ENCODE measurements around the gene ILRUN.
"Not testable (repeated sequence)": the region's sequence is repeated elsewhere in the genome, so short reads cannot be mapped to it uniquely, and the experiment has no call there.

ILRUN gene

DNA sequence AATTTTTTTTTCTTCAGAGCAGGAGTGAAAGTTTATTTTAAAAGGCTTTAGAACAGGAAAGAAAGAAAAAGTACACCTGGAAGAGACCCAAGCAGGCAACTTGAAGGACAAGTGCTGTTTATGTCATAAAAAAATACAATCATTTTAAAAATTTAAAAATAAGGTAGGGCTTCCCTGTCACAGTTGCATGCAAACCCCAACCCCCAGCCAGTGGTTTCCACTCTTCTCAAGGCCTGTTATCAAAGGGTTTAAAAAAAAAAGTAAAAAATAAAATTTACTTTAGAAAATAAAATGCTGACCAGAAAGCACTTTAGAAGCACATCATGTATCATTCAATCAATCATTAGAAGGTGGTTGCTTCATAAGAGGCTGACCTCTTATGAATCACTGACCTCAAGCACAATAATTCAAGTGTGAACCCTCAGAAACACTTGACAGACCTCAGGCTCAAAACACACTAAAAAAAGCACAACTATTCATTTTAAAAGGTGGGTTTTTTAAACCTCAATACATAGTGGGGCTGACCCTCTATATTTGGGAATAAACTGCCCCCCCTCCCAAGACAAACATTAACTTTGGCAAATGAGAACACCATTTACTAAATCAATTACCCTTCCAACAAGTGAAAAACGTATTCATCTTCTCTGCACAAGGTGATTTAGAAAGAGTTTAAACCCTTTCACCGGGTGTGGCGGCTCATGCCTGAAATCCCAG, 15.6 kb downstream of the ILRUN start:
- no peak overlapping the region for H3K4me3 ChIP-seq (ENCODE audit: low read depth, low read length)
- TF ChIP-seq, protein P1, sequence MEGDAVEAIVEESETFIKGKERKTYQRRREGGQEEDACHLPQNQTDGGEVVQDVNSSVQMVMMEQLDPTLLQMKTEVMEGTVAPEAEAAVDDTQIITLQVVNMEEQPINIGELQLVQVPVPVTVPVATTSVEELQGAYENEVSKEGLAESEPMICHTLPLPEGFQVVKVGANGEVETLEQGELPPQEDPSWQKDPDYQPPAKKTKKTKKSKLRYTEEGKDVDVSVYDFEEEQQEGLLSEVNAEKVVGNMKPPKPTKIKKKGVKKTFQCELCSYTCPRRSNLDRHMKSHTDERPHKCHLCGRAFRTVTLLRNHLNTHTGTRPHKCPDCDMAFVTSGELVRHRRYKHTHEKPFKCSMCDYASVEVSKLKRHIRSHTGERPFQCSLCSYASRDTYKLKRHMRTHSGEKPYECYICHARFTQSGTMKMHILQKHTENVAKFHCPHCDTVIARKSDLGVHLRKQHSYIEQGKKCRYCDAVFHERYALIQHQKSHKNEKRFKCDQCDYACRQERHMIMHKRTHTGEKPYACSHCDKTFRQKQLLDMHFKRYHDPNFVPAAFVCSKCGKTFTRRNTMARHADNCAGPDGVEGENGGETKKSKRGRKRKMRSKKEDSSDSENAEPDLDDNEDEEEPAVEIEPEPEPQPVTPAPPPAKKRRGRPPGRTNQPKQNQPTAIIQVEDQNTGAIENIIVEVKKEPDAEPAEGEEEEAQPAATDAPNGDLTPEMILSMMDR (IDR thresholded peaks at IDR 0.05; ENCODE audit: borderline replicate concordance, insufficient read depth, low read depth, low read length) = no peak

DNA sequence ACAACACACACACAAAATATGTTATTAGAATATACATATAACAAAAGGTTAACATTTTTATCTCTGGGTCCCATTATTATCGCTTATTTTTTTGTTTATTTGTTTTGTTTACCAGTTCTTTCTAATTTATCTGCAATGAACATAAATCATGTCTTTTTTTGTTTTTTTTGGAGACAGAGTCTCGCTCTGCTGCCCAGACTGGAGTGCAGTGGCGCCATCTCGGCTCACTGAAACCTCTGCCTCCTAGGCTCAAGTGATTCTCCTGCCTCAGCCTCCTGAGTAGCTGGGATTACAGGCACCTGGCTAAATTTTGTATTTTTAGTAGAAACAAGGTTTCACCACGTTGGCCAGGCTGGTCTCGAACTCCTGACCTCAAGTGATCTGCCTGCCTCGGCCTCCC, 16.3 kb downstream of the ILRUN start:
- not testable (repeated sequence) for H3K4me3 ChIP-seq (ENCODE audit: low read depth, low read length)

DNA sequence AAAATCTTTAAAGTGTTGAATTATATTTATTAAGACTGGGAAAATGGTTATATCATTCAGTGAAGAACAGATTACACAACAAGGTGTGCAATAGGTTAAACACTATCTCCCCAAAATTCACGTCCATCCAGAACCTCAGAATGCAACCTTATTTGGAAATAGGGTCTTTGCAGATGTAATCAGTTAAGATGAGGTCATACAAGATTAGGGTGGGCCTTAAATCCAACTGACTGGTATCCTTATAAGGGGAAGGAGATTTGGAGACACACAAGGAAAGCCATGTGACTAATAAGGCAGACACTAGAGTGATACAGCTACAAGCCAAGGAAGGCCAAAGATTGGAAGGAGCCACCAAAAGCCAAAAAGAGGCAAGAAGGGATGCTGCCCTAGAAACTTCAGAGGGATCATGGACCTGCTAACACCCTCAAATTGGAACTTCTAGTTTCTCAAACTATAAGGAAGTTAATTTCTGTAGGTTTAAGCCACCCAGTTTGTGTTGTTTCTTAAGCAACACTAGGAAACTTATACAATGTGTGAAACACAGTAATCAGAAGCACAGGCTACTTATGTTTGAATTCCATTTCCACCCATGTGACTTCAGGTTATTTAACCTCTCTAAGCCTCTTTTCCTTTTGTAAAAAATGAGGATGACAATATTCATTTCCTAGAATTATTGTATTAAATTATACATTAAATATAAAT, 16.9 kb downstream of the ILRUN start:
- TF ChIP-seq, protein P1 (IDR thresholded peaks at IDR 0.05; ENCODE audit: borderline replicate concordance, insufficient read depth, low read depth, low read length) = no peak

DNA sequence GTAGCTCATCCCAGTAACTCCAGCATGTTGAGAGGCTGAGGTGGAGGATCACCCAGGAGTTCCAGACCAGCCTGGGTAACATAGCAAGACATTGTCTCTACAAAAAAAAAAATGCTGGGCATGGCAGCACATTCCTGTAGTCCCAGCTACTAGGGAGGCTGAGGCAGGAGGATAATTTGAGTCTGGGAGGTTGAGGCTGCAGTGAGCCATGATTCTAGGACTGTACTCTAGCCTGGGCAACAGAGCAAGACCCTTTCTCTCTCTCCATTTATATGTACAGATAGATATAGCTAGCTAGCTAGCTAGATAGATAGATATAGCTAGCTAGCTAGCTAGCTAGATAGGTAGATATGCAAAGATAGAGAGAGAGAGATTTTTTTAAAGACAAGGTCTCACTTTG, 20.4 kb downstream of the ILRUN start:
- no peak overlapping the region for H3K4me3 ChIP-seq (ENCODE audit: low read depth, low read length)
- TF ChIP-seq, protein P1 (IDR thresholded peaks at IDR 0.05; ENCODE audit: borderline replicate concordance, insufficient read depth, low read depth, low read length) = no peak

More for the DNA sequence above, 16.9 kb downstream of the ILRUN start:
- no peak overlapping the region for H3K4me3 ChIP-seq (ENCODE audit: low read depth, low read length)

DNA sequence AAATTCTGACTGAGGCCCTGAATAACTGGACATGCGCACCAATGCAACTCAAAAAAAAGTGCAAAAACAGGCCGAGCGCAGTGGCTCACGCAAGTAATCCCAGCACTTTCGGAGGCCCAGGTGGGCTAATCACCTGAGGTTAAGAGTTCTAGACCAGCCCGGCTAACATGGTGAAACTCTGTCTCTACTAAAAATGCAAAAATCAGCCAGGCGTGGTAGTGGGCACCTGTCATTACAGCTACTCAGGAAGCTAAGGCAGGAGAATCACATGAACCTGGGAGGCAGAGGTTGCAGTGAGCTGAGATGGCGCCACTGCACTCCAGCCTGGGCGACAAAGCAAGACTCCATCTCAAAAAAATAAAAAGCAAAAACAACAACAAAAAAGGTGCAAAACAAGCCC, 21.6 kb downstream of the ILRUN start:
- not testable (repeated sequence) for H3K4me3 ChIP-seq (ENCODE audit: low read depth, low read length)

DNA sequence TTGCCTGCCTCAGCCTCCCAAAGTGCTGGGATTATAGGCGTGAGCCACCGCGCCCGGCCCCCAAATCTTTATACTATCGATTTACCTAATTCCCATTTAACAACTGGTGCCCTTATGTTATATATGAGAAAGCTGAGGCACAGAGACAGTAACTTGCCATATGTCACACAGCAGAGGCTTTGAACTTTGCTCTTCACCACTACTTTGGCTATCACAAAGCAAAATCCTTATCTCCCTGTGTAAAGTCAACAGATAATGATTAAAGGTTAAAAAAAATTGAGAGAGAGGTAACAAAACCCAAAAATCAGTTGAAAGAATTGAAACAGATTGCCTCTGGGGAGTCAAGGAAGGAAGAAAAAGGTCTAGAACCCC, 22.3 kb downstream of the ILRUN start:
- no peak overlapping the region for H3K4me3 ChIP-seq (ENCODE audit: low read depth, low read length)
- TF ChIP-seq, protein P1 (IDR thresholded peaks at IDR 0.05; ENCODE audit: borderline replicate concordance, insufficient read depth, low read depth, low read length) = no peak

DNA sequence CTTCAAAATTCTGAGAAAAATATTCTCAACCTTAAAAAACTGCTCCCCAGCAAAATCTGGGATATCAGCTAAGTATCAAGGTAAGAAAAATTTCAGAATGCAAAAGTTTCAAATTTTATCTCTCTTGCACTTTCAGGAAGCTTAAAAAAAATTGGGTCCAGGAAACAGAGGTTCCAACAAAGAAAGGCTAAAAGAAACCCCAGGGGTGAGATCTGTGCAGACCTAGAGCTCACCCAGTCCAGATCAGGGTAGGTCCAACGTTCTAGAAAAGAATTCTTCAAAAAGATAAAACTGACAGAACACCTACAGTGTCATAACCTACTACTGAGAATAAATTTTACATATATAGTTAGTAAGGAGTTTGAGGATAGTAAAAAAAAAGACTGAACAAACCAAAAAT, 23.5 kb downstream of the ILRUN start:
- TF ChIP-seq, protein P1 (IDR thresholded peaks at IDR 0.05; ENCODE audit: borderline replicate concordance, insufficient read depth, low read depth, low read length) = no peak
- H3K4me3 ChIP-seq (ENCODE audit: low read depth, low read length) = no peak overlapping the region

DNA sequence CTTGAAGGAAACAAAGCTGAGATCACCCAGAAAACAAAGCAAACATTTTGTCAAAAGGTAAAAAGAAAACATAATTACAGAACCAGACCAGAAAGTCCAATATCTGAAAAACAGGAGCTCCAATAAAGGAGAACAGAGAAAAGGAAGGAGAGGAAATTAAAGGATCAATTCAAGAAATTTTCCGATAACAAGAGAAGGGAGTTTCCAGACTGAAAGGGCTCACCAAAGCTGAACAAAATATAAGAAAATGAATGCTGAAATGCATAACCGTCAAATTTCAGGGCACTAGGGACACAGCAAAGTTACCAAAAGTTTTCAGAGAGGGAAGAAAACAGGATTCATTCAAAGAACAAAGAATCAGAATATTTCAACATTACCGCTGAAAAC, 23.9 kb downstream of the ILRUN start:
- TF ChIP-seq, protein P1 (IDR thresholded peaks at IDR 0.05; ENCODE audit: borderline replicate concordance, insufficient read depth, low read depth, low read length) = no peak
- H3K4me3 ChIP-seq (ENCODE audit: low read depth, low read length) = no peak overlapping the region

All from GM12875 (cell line).